ENCODE results near the gene DYDC2. TPM values are rescaled to one million over a fixed set of nuclear protein-coding genes. Genes with fewer than 3 reads are reported as not detected.

DYDC2 gene
- polyA plus RNA-seq, 2 of the 4 experiments (the other 2 are of a cell fraction) = 0.04 TPM; not detected in 1

- no peak for TF ChIP-seq ZFP36 (IDR thresholded peaks at IDR 0.05; ENCODE audit: borderline replicate concordance, partially characterized antibody)
- TF ChIP-seq RFX5 (IDR thresholded peaks at IDR 0.05) = no peak
- no peak for TF ChIP-seq HOXB5 (CRISPR knock-in tag; IDR thresholded peaks at IDR 0.05)
- no peak for TF ChIP-seq MAFK (IDR thresholded peaks at IDR 0.05; ENCODE audit: partially characterized antibody)
- TF ChIP-seq EP300 (IDR thresholded peaks at IDR 0.05) = no peak
- TF ChIP-seq BCL3 (IDR thresholded peaks at IDR 0.05) = no peak
- no peak for TF ChIP-seq JUN (IDR thresholded peaks at IDR 0.05)
- no peak for TF ChIP-seq CBX8 (IDR thresholded peaks at IDR 0.05)
- TF ChIP-seq KDM5A (IDR thresholded peaks at IDR 0.05) = no peak
- no peak for TF ChIP-seq RAD21 (conservative IDR thresholded peaks at IDR 0.05 in 1 of 2, IDR thresholded peaks at IDR 0.05 in 1 of 2)
- no peak for TF ChIP-seq GATA3 (IDR thresholded peaks at IDR 0.05; ENCODE audit: borderline replicate concordance)
- TF ChIP-seq TFCP2L1 (CRISPR knock-in tag; IDR thresholded peaks at IDR 0.05) = no peak
- no peak for TF ChIP-seq MAX (IDR thresholded peaks at IDR 0.05)
- TF ChIP-seq PBX3 (IDR thresholded peaks at IDR 0.05) = no peak
- no peak for TF ChIP-seq HEYL (CRISPR knock-in tag; IDR thresholded peaks at IDR 0.05)
- TF ChIP-seq PHF8 (IDR thresholded peaks at IDR 0.05; ENCODE audit: borderline replicate concordance, low read depth) = no peak
- TF ChIP-seq E2F6 (IDR thresholded peaks at IDR 0.05; ENCODE audit: borderline replicate concordance, low read depth) = no peak
- ChIA-PET CTCF (no interaction called here), POLR2A (no interaction called here)
- H3K4me3 ChIP-seq = no peak overlapping the region
- no peak for FAIRE-seq
- no peak for DNase-seq (ENCODE audit: low read depth in 1 of 2, low spot score in 1 of 2)
- no peaks in the 10 kb centered on the region for H3K9me3 ChIP-seq
- ATAC-seq = no peak
- no peaks in the 10 kb centered on the region for H3K4me1 ChIP-seq
- no peak overlapping the region for H3K27ac ChIP-seq
- no peak overlapping the region for H3K4me2 ChIP-seq
Measured at GRCh38 chr10:80318742-80319141, 37.8 kb upstream of the DYDC2 start.

GRCh38 chr10:80319318-80319717, 37.3 kb upstream of the DYDC2 start:
- CTCF ChIA-PET = no interaction called here
- TF ChIP-seq PBX3 (IDR thresholded peaks at IDR 0.05) (no peak), PHF8 (IDR thresholded peaks at IDR 0.05; ENCODE audit: borderline replicate concordance, low read depth) (no peak), USF2 (IDR thresholded peaks at IDR 0.05) (no peak), NR3C1 (IDR thresholded peaks at IDR 0.05) (no peak), ZNF302 (CRISPR knock-in tag; IDR thresholded peaks at IDR 0.05) (no peak), KDM1A (IDR thresholded peaks at IDR 0.05; ENCODE audit: low read depth) (no peak), JUNB (IDR thresholded peaks at IDR 0.05) (no peak), HEYL (CRISPR knock-in tag; IDR thresholded peaks at IDR 0.05) (no peak), GATA3 (IDR thresholded peaks at IDR 0.05; ENCODE audit: borderline replicate concordance) (no peak), CBX2 (IDR thresholded peaks at IDR 0.05; ENCODE audit: borderline replicate concordance, low read depth) (no peak), REST (IDR thresholded peaks at IDR 0.05) (no peak), TFCP2L1 (CRISPR knock-in tag; IDR thresholded peaks at IDR 0.05) (no peak), MAX (IDR thresholded peaks at IDR 0.05) (no peak), KDM5A (IDR thresholded peaks at IDR 0.05) (no peak), E2F6 (IDR thresholded peaks at IDR 0.05; ENCODE audit: borderline replicate concordance, low read depth) (no peak), SREBF2 (IDR thresholded peaks at IDR 0.05) (no peak), POLR2A (IDR thresholded peaks at IDR 0.05; ENCODE audit: low read length) (no peak), CBX8 (IDR thresholded peaks at IDR 0.05) (no peak)
- Histone ChIP-seq H3K9me3 (no peaks in the 10 kb centered on the region), H3K4me1 (no peaks in the 10 kb centered on the region), H3K4me2 (no peak overlapping the region), H3K27ac (no peak overlapping the region), H3K4me3 (no peak overlapping the region)
- ATAC-seq (no peak), DNase-seq (ENCODE audit: low read depth in 1 of 2, low spot score in 1 of 2) (no peak), FAIRE-seq (no peak)
- 40% methylated on average over 2 of the region's 2 CpGs for WGBS (ENCODE audit: missing lambda C conversion rate)
- POLR2A ChIA-PET = no interaction called here

All from A549 (cell line).